WERI-Rb-1 (cell line): ENCODE measurements around the gene SMIM20.
"Not testable (repeated sequence)": the region's sequence is repeated elsewhere in the genome, so short reads cannot be mapped to it uniquely, and the experiment has no call there.

Source experiments
- DNase-seq: peaks from one replicate; pipeline ENCODE4 v3.0.0-alpha.2; 2020
- H3K27ac ChIP-seq: fragments of 250-450 bp; sonication (Bioruptor Pico); 2 replicates; pipeline ENCODE4 v1.5.1; 2020; ENCODE audit warnings: mild to moderate bottlenecking, moderate library complexity
- H3K27me3 ChIP-seq: fragments of 250-450 bp; sonication (Bioruptor Pico); 2 replicates; pipeline ENCODE4 v1.5.1; 2021; ENCODE audit warnings: mild to moderate bottlenecking, low read depth, moderate library complexity; ENCODE audit not compliant: insufficient read depth, severe bottlenecking
- H3K36me3 ChIP-seq: fragments of 250-450 bp; sonication (Bioruptor Pico); 2 replicates; pipeline ENCODE4 v1.5.1; 2020; ENCODE audit warnings: mild to moderate bottlenecking, moderate library complexity
- H3K4me3 ChIP-seq: 2 replicates; pipeline ENCODE4 v1.5.1; 2011; ENCODE audit warnings: low read depth, mild to moderate bottlenecking, control low read depth, low read length
- H3K9me3 ChIP-seq: fragments of 250-450 bp; sonication (Bioruptor Pico); 2 replicates; pipeline ENCODE4 v1.5.1; 2021; ENCODE audit warnings: mild to moderate bottlenecking, moderate library complexity; ENCODE audit not compliant: severe bottlenecking
- TF ChIP-seq, protein P1 (sequence below): IDR thresholded peaks from 2 replicates; pipeline ENCODE4 v1.5.1; 2011; ENCODE audit warnings: low read depth, mild to moderate bottlenecking, control low read depth, inconsistent platforms, low read length

Gene SMIM20

DNA sequence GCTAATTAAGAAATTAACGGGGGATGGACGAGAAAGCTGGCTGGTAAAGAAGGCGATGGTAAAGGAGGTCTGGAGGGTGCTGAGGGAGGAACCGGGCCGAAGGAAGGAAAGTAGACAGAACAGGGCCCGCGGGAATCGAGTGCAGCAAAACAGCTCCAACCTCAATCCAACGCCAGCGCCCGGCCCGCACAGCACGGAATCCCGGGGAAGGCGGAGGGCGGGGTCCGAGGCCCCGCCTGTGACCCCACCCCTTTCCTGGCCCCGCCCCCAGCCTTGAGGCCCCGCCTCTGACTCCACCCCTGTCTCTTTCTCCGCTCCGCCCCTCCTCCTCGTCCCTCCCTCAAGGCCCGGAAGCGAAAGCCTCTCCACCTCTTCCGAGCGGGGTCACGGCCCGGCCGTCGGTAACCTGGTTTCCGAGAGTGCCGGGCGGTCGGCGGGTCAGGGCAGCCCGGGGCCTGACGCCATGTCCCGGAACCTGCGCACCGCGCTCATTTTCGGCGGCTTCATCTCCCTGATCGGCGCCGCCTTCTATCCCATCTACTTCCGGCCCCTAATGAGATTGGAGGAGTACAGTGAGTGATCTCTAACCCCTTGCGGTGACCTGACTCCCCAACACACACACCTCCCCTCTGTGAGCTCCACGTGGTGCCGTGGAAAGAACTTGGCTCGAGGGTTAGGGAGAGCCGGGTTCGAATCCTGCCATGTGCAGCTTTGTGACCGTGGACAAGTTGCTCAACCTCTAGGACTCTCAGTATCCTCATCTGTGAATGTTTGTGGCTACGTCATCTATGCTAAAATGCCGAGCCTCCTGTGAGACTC is at the start of gene SMIM20:
Gene SMIM20, plus strand, starts transcription at position 370 of the 819 bp plus-strand sequence. Its CDS starts 94 bp downstream, at position 464.
- H3K9me3 ChIP-seq: no peaks in the 10 kb centered on the region
- H3K36me3 ChIP-seq: no peaks in the 10 kb centered on the region
- TF ChIP-seq, protein P1, sequence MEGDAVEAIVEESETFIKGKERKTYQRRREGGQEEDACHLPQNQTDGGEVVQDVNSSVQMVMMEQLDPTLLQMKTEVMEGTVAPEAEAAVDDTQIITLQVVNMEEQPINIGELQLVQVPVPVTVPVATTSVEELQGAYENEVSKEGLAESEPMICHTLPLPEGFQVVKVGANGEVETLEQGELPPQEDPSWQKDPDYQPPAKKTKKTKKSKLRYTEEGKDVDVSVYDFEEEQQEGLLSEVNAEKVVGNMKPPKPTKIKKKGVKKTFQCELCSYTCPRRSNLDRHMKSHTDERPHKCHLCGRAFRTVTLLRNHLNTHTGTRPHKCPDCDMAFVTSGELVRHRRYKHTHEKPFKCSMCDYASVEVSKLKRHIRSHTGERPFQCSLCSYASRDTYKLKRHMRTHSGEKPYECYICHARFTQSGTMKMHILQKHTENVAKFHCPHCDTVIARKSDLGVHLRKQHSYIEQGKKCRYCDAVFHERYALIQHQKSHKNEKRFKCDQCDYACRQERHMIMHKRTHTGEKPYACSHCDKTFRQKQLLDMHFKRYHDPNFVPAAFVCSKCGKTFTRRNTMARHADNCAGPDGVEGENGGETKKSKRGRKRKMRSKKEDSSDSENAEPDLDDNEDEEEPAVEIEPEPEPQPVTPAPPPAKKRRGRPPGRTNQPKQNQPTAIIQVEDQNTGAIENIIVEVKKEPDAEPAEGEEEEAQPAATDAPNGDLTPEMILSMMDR: no peak
- no peaks in the 10 kb centered on the region for H3K27me3 ChIP-seq
- peak; percentile 86 for DNase-seq
- H3K27ac ChIP-seq: peak within 1 kb of the TSS; percentile 87
- peak within 1 kb of the TSS; percentile 67 for H3K4me3 ChIP-seq

DNA sequence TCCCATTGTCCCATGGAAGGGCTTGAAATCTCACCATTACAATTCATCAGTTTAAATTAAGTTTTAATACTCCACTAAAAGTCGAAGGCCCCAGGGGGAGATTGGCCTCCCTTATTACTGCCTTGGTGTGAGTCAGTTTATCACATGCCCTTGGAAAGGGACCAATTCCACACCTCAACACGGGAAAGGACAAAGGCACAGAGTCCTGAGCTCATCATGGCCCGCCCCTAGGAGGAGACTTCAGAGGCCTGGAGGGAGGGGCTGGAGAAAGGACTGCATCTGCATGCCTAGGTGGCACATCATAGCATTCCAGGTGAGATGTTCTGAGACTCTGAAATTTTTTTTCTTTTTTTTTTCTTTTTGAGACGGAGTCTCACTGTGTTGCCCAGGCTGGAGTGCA is 48.4 kb upstream of the SMIM20 start:
- Histone ChIP-seq H3K4me3 (no peak overlapping the region), H3K27ac (no peak overlapping the region)

GRCh38 chr4:25866401-25866800 is 47.6 kb upstream of the SMIM20 start:
- not testable (repeated sequence) for DNase-seq, H3K4me3 ChIP-seq, H3K27me3 ChIP-seq, H3K9me3 ChIP-seq, H3K27ac ChIP-seq, H3K36me3 ChIP-seq

More for the DNA sequence above, 48.4 kb upstream of the SMIM20 start:
- TF ChIP-seq, protein P1: no peak
- Histone ChIP-seq H3K27me3 (no peaks in the 10 kb centered on the region), H3K9me3 (no peaks in the 10 kb centered on the region), H3K36me3 (no peaks in the 10 kb centered on the region)
- no peak for DNase-seq

GRCh38 chr4:25867781-25868294 is 46.2 kb upstream of the SMIM20 start:
- Histone ChIP-seq H3K9me3 (no peaks in the 10 kb centered on the region), H3K27ac (no peak overlapping the region), H3K27me3 (no peaks in the 10 kb centered on the region), H3K36me3 (no peaks in the 10 kb centered on the region), H3K4me3 (no peak overlapping the region)
- TF ChIP-seq, protein P1: no peak
- no peak for DNase-seq

DNA sequence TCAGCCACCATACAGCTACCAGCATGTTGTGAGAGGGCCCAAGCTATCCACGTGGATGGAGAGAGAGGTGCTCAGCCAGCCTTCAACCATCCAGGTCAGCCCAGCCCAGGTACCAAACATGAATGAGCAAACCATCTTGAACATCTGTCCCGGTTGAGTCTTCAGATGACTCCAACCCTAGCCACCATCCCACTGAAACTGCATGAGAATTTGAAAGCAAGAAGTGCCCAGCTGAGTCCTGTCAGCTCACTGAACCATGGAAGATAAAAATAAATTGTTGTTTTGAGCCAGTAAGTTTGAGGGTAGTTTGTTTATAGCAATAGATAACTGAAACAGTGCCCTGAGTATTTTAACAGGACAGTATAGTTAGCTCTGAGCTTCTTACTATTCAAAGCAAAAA is 43.9 kb upstream of the SMIM20 start:
- Histone ChIP-seq H3K27me3 (no peaks in the 10 kb centered on the region), H3K36me3 (no peaks in the 10 kb centered on the region), H3K9me3 (no peaks in the 10 kb centered on the region), H3K27ac (no peak overlapping the region), H3K4me3 (no peak overlapping the region)
- DNase-seq: no peak
- TF ChIP-seq, protein P1: no peak

DNA sequence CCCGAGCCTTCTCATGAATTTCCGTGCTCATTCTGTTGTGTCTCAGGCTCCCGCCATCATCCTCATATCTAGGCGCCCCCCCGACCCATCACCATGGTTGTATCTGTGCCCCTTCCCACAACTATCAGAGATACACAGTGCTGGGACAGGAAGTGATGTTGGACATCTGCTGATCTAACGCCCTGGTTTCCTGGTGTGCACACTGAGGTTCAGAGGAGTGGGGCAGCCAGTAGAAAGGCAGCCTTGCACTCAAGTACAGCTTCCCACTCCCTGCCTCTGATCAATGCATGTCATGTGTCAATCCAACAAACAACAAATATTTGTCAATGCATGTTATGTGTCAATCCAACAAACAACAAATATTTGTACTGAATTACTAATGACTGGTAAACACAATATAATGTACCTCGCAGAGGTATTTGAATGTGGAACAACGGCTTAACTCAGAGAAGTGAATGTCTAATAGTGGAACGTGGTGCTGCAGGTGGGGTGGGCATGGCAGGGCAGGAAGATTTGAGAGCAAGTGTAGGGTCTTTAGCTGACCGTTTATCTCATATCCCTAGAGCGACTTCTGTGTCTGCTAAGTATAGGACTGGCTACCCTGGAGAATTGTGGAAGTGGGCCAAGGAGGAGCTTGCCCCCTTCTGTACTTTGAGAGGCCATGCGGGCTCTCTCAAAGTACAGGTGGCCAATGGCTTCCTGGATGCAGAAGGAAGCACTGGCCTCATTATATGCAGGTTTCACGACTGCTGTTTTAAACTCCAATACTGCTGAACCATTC is 41.0 kb upstream of the SMIM20 start:
- Histone ChIP-seq H3K36me3 (no peaks in the 10 kb centered on the region), H3K9me3 (no peaks in the 10 kb centered on the region), H3K27ac (peak overlapping the region; percentile 59), H3K4me3 (0 out of 2 replicates have a peak overlapping the region, but pooled peaks have one; percentile 24), H3K27me3 (no peaks in the 10 kb centered on the region)
- TF ChIP-seq, protein P1: no peak
- DNase-seq: no peak
